Gastroesophageal sphincter (tissue), 4 donors: ENCODE results near the gene FBXW5. TPM values are rescaled to one million over a fixed set of nuclear protein-coding genes. Genes with fewer than 3 reads are reported as not detected.

ENCODE experiments used
- ATAC-seq: fragments of 150-250 bp; one replicate; pipeline ENCODE4 v1.9.1; 2016; ENCODE audit warnings: mild to moderate bottlenecking, moderate library complexity
- H3K27ac ChIP-seq, 4 donors: fragments of 200-600 bp; sonication (generic) in 3 of 4; 1 replicate in 3 of 4; 2 replicates in 1 of 4; pipeline ENCODE4 v1.5.1; 2016 to 2019
- H3K27me3 ChIP-seq: fragments of 200-600 bp; sonication (generic); one replicate; pipeline ENCODE4 v1.5.1; 2019
- H3K36me3 ChIP-seq, 2 donors: fragments of 200-600 bp; sonication (generic); one replicate each; pipeline ENCODE4 v1.5.1; 2019; ENCODE audit warnings: control low read depth in 1 of 2
- H3K4me1 ChIP-seq, 3 donors: fragments of 200-600 bp; sonication (generic); 1 replicate in 2 of 3; 2 replicates in 1 of 3; pipeline ENCODE4 v1.5.1; 2016 to 2019; ENCODE audit warnings: control low read depth in 2 of 3
- H3K4me3 ChIP-seq, 2 donors: fragments of 200-600 bp; sonication (generic); one replicate each; pipeline ENCODE4 v1.5.1; 2019; ENCODE audit warnings: mild to moderate bottlenecking in 1 of 2, moderate library complexity in 1 of 2
- H3K9me3 ChIP-seq, 3 donors: fragments of 200-600 bp; sonication (generic); one replicate each; pipeline ENCODE4 v1.5.1; 2017 to 2019; ENCODE audit warnings: control low read depth in 2 of 3
- CTCF ChIP-seq, 4 experiments: fragments of 200-600 bp in 2 of 4; fragments of 450-650 bp in 2 of 4; sonication (generic) in 1 of 4; IDR thresholded peaks; one replicate each; pipeline ENCODE4 v1.5.1; 2017 to 2019; ENCODE audit warnings: antibody characterized with exemption in 4 of 4, mild to moderate bottlenecking in 2 of 4, moderate library complexity in 2 of 4
- EP300 ChIP-seq: sonication (generic); formaldehyde crosslinking; IDR thresholded peaks from one replicate; pipeline ENCODE4 v1.6.1; 2017; ENCODE audit warnings: antibody characterized with exemption, mild to moderate bottlenecking
- POLR2A ChIP-seq, 2 donors: fragments of 450-650 bp; IDR thresholded peaks; one replicate each; pipeline ENCODE4 v1.6.1; 2017; ENCODE audit warnings: antibody characterized with exemption in 2 of 2, mild to moderate bottlenecking in 2 of 2, moderate library complexity in 1 of 2
- POLR2AphosphoS5 ChIP-seq: sonication (generic); formaldehyde crosslinking; IDR thresholded peaks from one replicate; pipeline ENCODE4 v1.6.1; 2017; ENCODE audit warnings: antibody characterized with exemption
- whole genome bisulfite sequencing, 2 donors: methylation state at CpG; one replicate each; pipeline ENCODE4 v1.1.5; 2018; ENCODE audit warnings: low coverage in 1 of 2; 5-methylcytosine and 5-hydroxymethylcytosine counted together
- total RNA-seq, 4 donors: library from RNA; depleted of rRNA; stranded (reverse); fragments of >200 nt; gene quantifications; one replicate each; pipeline ENCODE4 v1.1.0, GENCODE V29; 2016

The FBXW5 gene
- total RNA-seq, 4 donors from 2014 or later: 171 to 310 (median 236) TPM

GRCh38 chr9:136977649-136978072 is 33.1 kb upstream of the FBXW5 start:
- TF ChIP-seq POLR2A (IDR thresholded peaks at IDR 0.05): no peak
- TF ChIP-seq EP300: no peak
- no peak for TF ChIP-seq POLR2AphosphoS5
- no peak for TF ChIP-seq CTCF (IDR thresholded peaks at IDR 0.05)
- 20% methylated on average over 3 of the region's 33 CpGs; no CpG with 5 or more reads in 1 of the 2 donors for WGBS, 2 donors
- Histone ChIP-seq H3K9me3 (no peaks in the 10 kb centered on the region), H3K27me3 (peaks cover 36% of the 10 kb centered on the region), H3K36me3 (no peaks in the 10 kb centered on the region), H3K4me3 (peak overlapping the region; percentile 27 to 57), H3K27ac (peak overlapping the region in 2 of 4 donors; percentile 54 to 61), H3K4me1 (peaks cover 0 to 40% (median 7%) of the 10 kb centered on the region in 3 donors)
- ATAC-seq: no peak

- H3K36me3 ChIP-seq: no peaks in the 10 kb centered on the region
- peak within 1 kb of the TSS in 2 of 4 donors; percentile 54 to 61 for H3K27ac ChIP-seq
- H3K9me3 ChIP-seq: no peaks in the 10 kb centered on the region
- TF ChIP-seq EP300 (no peak), POLR2A (IDR thresholded peaks at IDR 0.05) (no peak), POLR2AphosphoS5 (no peak), CTCF (IDR thresholded peaks at IDR 0.05) (no peak)
- peaks cover 32% of the 10 kb centered on the region for H3K27me3 ChIP-seq
- no CpG with 5 or more reads among the region's 10 CpGs for WGBS, 2 donors
- ATAC-seq: no peak
- peak within 1 kb of the TSS; percentile 27 to 57 for H3K4me3 ChIP-seq
- H3K4me1 ChIP-seq: peaks cover 0 to 40% (median 7%) of the 10 kb centered on the region in 3 donors
These were observed 32.7 kb upstream of the FBXW5 start, which contains the start of gene PTGDS for GRCh38 chr9:136977223-136977622. Gene PTGDS (plus strand): TSS chr9:136977504. CDS start chr9:136977579, 75 bp downstream.

- TF ChIP-seq POLR2AphosphoS5 (no peak), POLR2A (IDR thresholded peaks at IDR 0.05) (no peak), EP300 (no peak), CTCF (IDR thresholded peaks at IDR 0.05) (no peak)
- Histone ChIP-seq H3K4me3 (no peak overlapping the region), H3K36me3 (no peaks in the 10 kb centered on the region), H3K9me3 (no peaks in the 10 kb centered on the region), H3K27ac (peak overlapping the region in 3 of 4 donors; percentile 11 to 45 (median 20)), H3K4me1 (peaks cover 0 to 40% (median 7%) of the 10 kb centered on the region in 3 donors), H3K27me3 (peaks cover 22% of the 10 kb centered on the region)
- no CpG with 5 or more reads among the region's 14 CpGs for WGBS, 2 donors
- ATAC-seq: no peak
These were observed 31.1 kb upstream of the FBXW5 start for GRCh38 chr9:136975644-136976043.

GRCh38 chr9:136974817-136975535 is 30.4 kb upstream of the FBXW5 start:
- Histone ChIP-seq H3K4me3 (no peak overlapping the region), H3K4me1 (peaks cover 0 to 40% (median 7%) of the 10 kb centered on the region in 3 donors), H3K9me3 (no peaks in the 10 kb centered on the region), H3K36me3 (no peaks in the 10 kb centered on the region), H3K27me3 (peaks cover 29% of the 10 kb centered on the region), H3K27ac (peak overlapping the region in 3 of 4 donors; percentile 11 to 45 (median 20))
- TF ChIP-seq EP300: no peak
- no peak for TF ChIP-seq POLR2AphosphoS5
- TF ChIP-seq CTCF (IDR thresholded peaks at IDR 0.05): no peak
- no peak for TF ChIP-seq POLR2A (IDR thresholded peaks at IDR 0.05)
- WGBS, 2 donors: 62% methylated on average over 5 of the region's 15 CpGs; no CpG with 5 or more reads in 1 of the 2 donors
- ATAC-seq: no peak
